ENCODE measurements around the gene LGI1.

LGI1 gene

DNA sequence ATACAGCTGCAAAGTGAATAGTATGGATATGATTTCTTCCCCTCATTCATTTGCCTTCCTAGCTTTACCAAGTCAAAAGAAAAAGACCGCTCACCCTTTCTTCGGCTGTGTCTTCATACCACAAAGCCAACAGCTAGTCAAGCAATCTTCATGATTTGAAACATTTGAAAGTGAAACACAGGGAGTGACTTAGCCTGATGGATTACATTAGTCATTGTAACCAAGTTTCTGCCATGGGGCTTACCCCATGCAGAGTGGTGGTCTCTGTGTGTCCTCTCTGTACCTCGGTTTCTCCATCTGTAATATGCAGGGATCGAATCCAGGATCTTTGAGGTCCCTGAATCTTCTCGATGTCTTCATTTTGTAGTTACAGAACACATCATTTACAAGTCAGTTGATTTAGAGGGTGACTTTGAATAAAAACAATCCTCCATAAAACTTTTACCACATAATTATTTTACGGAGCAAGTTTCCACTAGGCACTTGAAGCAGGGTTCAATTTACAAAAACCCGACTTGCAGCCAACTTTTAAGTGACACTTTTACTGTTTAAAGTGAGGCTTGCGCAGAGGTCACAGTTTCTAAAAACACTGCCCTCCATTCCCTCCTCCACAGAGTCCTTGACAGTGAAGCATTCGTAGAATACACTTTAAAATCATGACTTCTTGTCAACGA lies 2.2 kb upstream of the LGI1 start:
- no peaks in the 10 kb centered on the region for H3K36me3 ChIP-seq (ENCODE audit: control insufficient read depth, low read length)
- no peak overlapping the region for H3K4me2 ChIP-seq (ENCODE audit: low read length)
- H3K27ac ChIP-seq (ENCODE audit: low read depth, low read length) = no peak overlapping the region
- peaks cover 20% of the 10 kb centered on the region for H3K27me3 ChIP-seq (ENCODE audit: control insufficient read depth, low read length)
- no peaks in the 10 kb centered on the region for H3K9me3 ChIP-seq (ENCODE audit: control insufficient read depth, insufficient read depth, low read length)
- H3K4me1 ChIP-seq (ENCODE audit: control insufficient read depth, low read length) = no peaks in the 10 kb centered on the region
- H3K4me3 ChIP-seq (ENCODE audit: low read length) = no peak overlapping the region
- H3K79me2 ChIP-seq (ENCODE audit: control insufficient read depth, low read length) = no peaks in the 10 kb centered on the region
- TF ChIP-seq CTCF (IDR thresholded peaks at IDR 0.05; ENCODE audit: low read depth, low read length, poor library complexity, severe bottlenecking) (no peak), EZH2phosphoT487 (IDR thresholded peaks at IDR 0.05; ENCODE audit: borderline replicate concordance, low read length) (no peak)
- H3K9me2 ChIP-seq (replicated peaks; ENCODE audit: control insufficient read depth, low read length) = no peaks in the 10 kb centered on the region
- H4K20me1 ChIP-seq (ENCODE audit: control insufficient read depth, insufficient read depth, low read depth, low read length) = no peaks in the 10 kb centered on the region
- H3F3A ChIP-seq (ENCODE audit: control insufficient read depth, insufficient read depth) = no peaks in the 10 kb centered on the region

- no peaks in the 10 kb centered on the region for H3F3A ChIP-seq (ENCODE audit: control insufficient read depth, insufficient read depth)
- H3K79me2 ChIP-seq (ENCODE audit: control insufficient read depth, low read length) = no peaks in the 10 kb centered on the region
- no peaks in the 10 kb centered on the region for H3K9me3 ChIP-seq (ENCODE audit: control insufficient read depth, insufficient read depth, low read length)
- no peaks in the 10 kb centered on the region for H4K20me1 ChIP-seq (ENCODE audit: control insufficient read depth, insufficient read depth, low read depth, low read length)
- no peaks in the 10 kb centered on the region for H3K36me3 ChIP-seq (ENCODE audit: control insufficient read depth, low read length)
- no peak for TF ChIP-seq EZH2phosphoT487 (IDR thresholded peaks at IDR 0.05; ENCODE audit: borderline replicate concordance, low read length)
- TF ChIP-seq CTCF (IDR thresholded peaks at IDR 0.05; ENCODE audit: low read depth, low read length, poor library complexity, severe bottlenecking) = no peak
- peaks cover 23% of the 10 kb centered on the region for H3K27me3 ChIP-seq (ENCODE audit: control insufficient read depth, low read length)
- no peak overlapping the region for H3K27ac ChIP-seq (ENCODE audit: low read depth, low read length)
- H3K4me2 ChIP-seq (ENCODE audit: low read length) = no peak overlapping the region
- no peaks in the 10 kb centered on the region for H3K4me1 ChIP-seq (ENCODE audit: control insufficient read depth, low read length)
- no peaks in the 10 kb centered on the region for H3K9me2 ChIP-seq (replicated peaks; ENCODE audit: control insufficient read depth, low read length)
- no peak overlapping the region for H3K4me3 ChIP-seq (ENCODE audit: low read length)
These were observed 1.6 kb upstream of the LGI1 start for GRCh38 chr10:93756118-93756517.

DNA sequence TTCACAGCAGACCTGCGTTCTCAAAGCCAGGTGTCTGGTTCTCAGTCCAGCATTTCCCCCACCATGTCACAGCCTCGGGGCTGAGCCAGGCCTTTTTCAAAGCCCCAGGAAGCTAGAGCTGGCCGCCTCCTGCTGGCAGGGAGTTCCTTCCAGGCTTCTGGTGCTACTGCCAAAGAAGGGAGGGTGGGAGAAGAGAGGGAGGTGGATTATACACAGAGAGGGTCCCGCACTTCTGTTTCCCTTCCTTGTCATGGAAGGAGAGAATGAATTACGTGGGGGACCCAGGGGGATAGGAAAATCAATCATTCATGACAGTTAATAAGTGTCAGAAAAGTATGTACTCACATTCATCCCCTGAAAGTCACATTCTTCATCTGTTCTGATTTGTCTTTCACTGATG lies 600 bp upstream of the LGI1 start:
- no peak for TF ChIP-seq EZH2phosphoT487 (IDR thresholded peaks at IDR 0.05; ENCODE audit: borderline replicate concordance, low read length)
- no peak for TF ChIP-seq CTCF (IDR thresholded peaks at IDR 0.05; ENCODE audit: low read depth, low read length, poor library complexity, severe bottlenecking)
- H3K4me1 ChIP-seq (ENCODE audit: control insufficient read depth, low read length) = no peaks in the 10 kb centered on the region
- H4K20me1 ChIP-seq (ENCODE audit: control insufficient read depth, insufficient read depth, low read depth, low read length) = no peaks in the 10 kb centered on the region
- H3K79me2 ChIP-seq (ENCODE audit: control insufficient read depth, low read length) = no peaks in the 10 kb centered on the region
- no peak overlapping the region for H3K27ac ChIP-seq (ENCODE audit: low read depth, low read length)
- no peaks in the 10 kb centered on the region for H3K9me2 ChIP-seq (replicated peaks; ENCODE audit: control insufficient read depth, low read length)
- H3K9me3 ChIP-seq (ENCODE audit: control insufficient read depth, insufficient read depth, low read length) = no peaks in the 10 kb centered on the region
- no peaks in the 10 kb centered on the region for H3K36me3 ChIP-seq (ENCODE audit: control insufficient read depth, low read length)
- no peaks in the 10 kb centered on the region for H3F3A ChIP-seq (ENCODE audit: control insufficient read depth, insufficient read depth)
- no peak overlapping the region for H3K4me3 ChIP-seq (ENCODE audit: low read length)
- peaks cover 28% of the 10 kb centered on the region for H3K27me3 ChIP-seq (ENCODE audit: control insufficient read depth, low read length)
- H3K4me2 ChIP-seq (ENCODE audit: low read length) = no peak overlapping the region

Data from DOHH2 (cell line).